ENCODE results near the gene USP7. TPM values are rescaled to one million over a fixed set of nuclear protein-coding genes. Genes with fewer than 3 reads are reported as not detected.

The USP7 gene
- total and polyA plus RNA-seq, 10 of the 15 experiments (the other 5 are each of a cell fraction or from before 2014, with no cell fraction given) = 16.2 to 133 (median 60.5) TPM

- TF ChIP-seq CUX1 (IDR thresholded peaks at IDR 0.05; ENCODE audit: insufficient replicate concordance, low read depth, low read length) = no peak
Measured at GRCh38 chr16:9003763-9004162, 40.1 kb upstream of the USP7 start (continued).

GRCh38 chr16:9003322-9003721 lies 39.6 kb upstream of the USP7 start:
- no TSS peak for BruUV-seq (replicated peaks)
- no peak overlapping the region for H2AFZ ChIP-seq (ENCODE audit: control insufficient read depth, low read depth, low read length)
- intact Hi-C loops (cut with micrococcal nuclease; ENCODE audit: unreplicated experiment) = no loop called here
- H3K9me3 ChIP-seq (replicated peaks; ENCODE audit: control insufficient read depth, insufficient read depth, low read length) = no peaks in the 10 kb centered on the region
- no peaks in the 10 kb centered on the region for H3K79me2 ChIP-seq (ENCODE audit: control insufficient read depth, insufficient read depth, low read length)
- ATAC-seq = no peak
- no peak overlapping the region for H3K4me3 ChIP-seq
- in situ Hi-C loops (cut with MboI) = no loop called here
- WGBS (ENCODE audit: insufficient coverage, insufficient replicate concordance, low lambda C conversion rate, missing lambda C conversion rate) = 64% methylated on average over 5 of the region's 5 CpGs
- ChIA-PET RAD21 (ENCODE audit: unreplicated experiment) (interaction anchor here (0.6 to 1.1 kb wide), 2 partner anchors 10 to 52 kb away, joined by 3 to 4 read pairs; no protein-coding TSS in a partner anchor), SMC1A (ENCODE audit: uncharacterized antibody, unreplicated experiment) (interaction anchor here (0.9 kb wide), 1 partner anchor 132 kb away, joined by 4 read pairs; no protein-coding TSS in a partner anchor), POLR2A (interaction anchor here (0.6 kb wide), 2 partner anchors 65 to 145 kb away, joined by 6 to 9 read pairs; no protein-coding TSS in a partner anchor), CTCF (no interaction called here)
- FAIRE-seq = no peak
- H4K20me1 ChIP-seq (ENCODE audit: control insufficient read depth, insufficient read depth) = no peaks in the 10 kb centered on the region
- peaks cover 1% of the 10 kb centered on the region for H3K4me1 ChIP-seq (ENCODE audit: control insufficient read depth, insufficient read depth, low read length)
- H3K9ac ChIP-seq (ENCODE audit: control insufficient read depth, insufficient read depth, low read length) = no peak overlapping the region
- no peak for DNase-seq (ENCODE audit: low read depth, low spot score)
- no peak overlapping the region for H3K27ac ChIP-seq (ENCODE audit: control insufficient read depth, insufficient read depth)
- no peaks in the 10 kb centered on the region for H3K36me3 ChIP-seq (ENCODE audit: control insufficient read depth in 2 of 2, insufficient read depth in 2 of 2, low read length in 1 of 2)
- no peak overlapping the region for H3K4me2 ChIP-seq (ENCODE audit: control insufficient read depth, insufficient read depth)
- H3K27me3 ChIP-seq (replicated peaks in 1 of 2; ENCODE audit: control insufficient read depth in 2 of 2, insufficient read depth in 2 of 2, low read length in 1 of 2) = no peaks in the 10 kb centered on the region
- TF ChIP-seq POLR2AphosphoS2 (IDR thresholded peaks at IDR 0.05; ENCODE audit: low read depth, low read length) (no peak), YBX1 (IDR thresholded peaks at IDR 0.05) (no peak), CEBPB (IDR thresholded peaks at IDR 0.05; ENCODE audit: borderline replicate concordance in 1 of 2, low read depth in 2 of 2, low read length in 2 of 2) (no peak), NR2F1 (conservative IDR thresholded peaks at IDR 0.05) (no peak), MEF2B (IDR thresholded peaks at IDR 0.05; ENCODE audit: partially characterized antibody, poor library complexity, severe bottlenecking) (no peak), NR2C1 (IDR thresholded peaks at IDR 0.05) (no peak), ATF7 (IDR thresholded peaks at IDR 0.05; ENCODE audit: low read depth) (no peak), CREB1 (IDR thresholded peaks at IDR 0.05; ENCODE audit: low read depth) (no peak), CUX1 (IDR thresholded peaks at IDR 0.05; ENCODE audit: insufficient replicate concordance, low read depth, low read length) (no peak), JUND (IDR thresholded peaks at IDR 0.05; ENCODE audit: low read depth, low read length) (no peak), NFXL1 (IDR thresholded peaks at IDR 0.05; ENCODE audit: borderline replicate concordance) (no peak), TAF1 (IDR thresholded peaks at IDR 0.05; ENCODE audit: borderline replicate concordance, low read depth, low read length) (no peak)

All from GM12878 (cell line).